Measurements from ENCODE around the gene TOX4.
A peak's percentile ranks its signal among the peaks of the same experiment; 100 is the strongest.

TOX4 gene

GRCh38 chr14:21510735-21511657 is 34.0 kb downstream of the TOX4 start, which contains the start of gene METTL3:
Gene METTL3 (minus strand): TSS chr14:21511340. CDS start chr14:21511223, 117 bp downstream.
- H3K9me3 ChIP-seq (ENCODE audit: low read length), result no peaks in the 10 kb centered on the region
- peaks cover 19% of the 10 kb centered on the region for H3K4me1 ChIP-seq (ENCODE audit: insufficient read depth, low read length)
- H3K36me3 ChIP-seq (ENCODE audit: insufficient read depth, low read length), result peaks cover 22% of the 10 kb centered on the region
- H3K4me3 ChIP-seq (ENCODE audit: low read length), result peak within 1 kb of the TSS; percentile 79
- no peaks in the 10 kb centered on the region for H3K27me3 ChIP-seq (ENCODE audit: insufficient read depth, low read length)
- H2AFZ ChIP-seq (ENCODE audit: low read depth, low read length), result peak within 1 kb of the TSS; percentile 66

GRCh38 chr14:21514341-21514740 is 37.3 kb downstream of the TOX4 start:
- H3K4me3 ChIP-seq (ENCODE audit: low read length), result no peak overlapping the region
- peaks cover 23% of the 10 kb centered on the region for H3K4me1 ChIP-seq (ENCODE audit: insufficient read depth, low read length)
- peaks cover 2% of the 10 kb centered on the region for H3K36me3 ChIP-seq (ENCODE audit: insufficient read depth, low read length)
- no peaks in the 10 kb centered on the region for H3K27me3 ChIP-seq (ENCODE audit: insufficient read depth, low read length)
- no peaks in the 10 kb centered on the region for H3K9me3 ChIP-seq (ENCODE audit: low read length)
- H2AFZ ChIP-seq (ENCODE audit: low read depth, low read length), result peak overlapping the region; percentile 64

- Histone ChIP-seq H3K36me3 (ENCODE audit: insufficient read depth, low read length) (peaks cover 35% of the 10 kb centered on the region), H3K4me3 (ENCODE audit: low read length) (no peak overlapping the region), H3K4me1 (ENCODE audit: insufficient read depth, low read length) (peaks cover 16% of the 10 kb centered on the region), H3K27me3 (ENCODE audit: insufficient read depth, low read length) (no peaks in the 10 kb centered on the region), H3K9me3 (ENCODE audit: low read length) (peaks cover 2% of the 10 kb centered on the region), H2AFZ (ENCODE audit: low read depth, low read length) (no peak overlapping the region)
These were observed 41.7 kb downstream of the TOX4 start for GRCh38 chr14:21518725-21519124.

- H3K4me1 ChIP-seq (ENCODE audit: insufficient read depth, low read length), result peaks cover 15% of the 10 kb centered on the region
- H3K4me3 ChIP-seq (ENCODE audit: low read length), result no peak overlapping the region
- no peak overlapping the region for H2AFZ ChIP-seq (ENCODE audit: low read depth, low read length)
- H3K9me3 ChIP-seq (ENCODE audit: low read length), result peaks cover 2% of the 10 kb centered on the region
- H3K36me3 ChIP-seq (ENCODE audit: insufficient read depth, low read length), result peaks cover 52% of the 10 kb centered on the region
- H3K27me3 ChIP-seq (ENCODE audit: insufficient read depth, low read length), result no peaks in the 10 kb centered on the region
These were observed 43.8 kb downstream of the TOX4 start for GRCh38 chr14:21520767-21521166.

- Histone ChIP-seq H3K4me3 (ENCODE audit: low read length) (no peak overlapping the region), H3K36me3 (ENCODE audit: insufficient read depth, low read length) (peaks cover 52% of the 10 kb centered on the region)
These were observed 44.5 kb downstream of the TOX4 start for GRCh38 chr14:21521501-21521900.

GRCh38 chr14:21523203-21523602 is 46.2 kb downstream of the TOX4 start:
- H2AFZ ChIP-seq (ENCODE audit: low read depth, low read length), result no peak overlapping the region
- H3K36me3 ChIP-seq (ENCODE audit: insufficient read depth, low read length), result peaks cover 52% of the 10 kb centered on the region
- H3K4me3 ChIP-seq (ENCODE audit: low read length), result no peak overlapping the region
- H3K27me3 ChIP-seq (ENCODE audit: insufficient read depth, low read length), result no peaks in the 10 kb centered on the region
- peaks cover 2% of the 10 kb centered on the region for H3K9me3 ChIP-seq (ENCODE audit: low read length)
- peaks cover 32% of the 10 kb centered on the region for H3K4me1 ChIP-seq (ENCODE audit: insufficient read depth, low read length)

More at GRCh38 chr14:21521501-21521900, 44.5 kb downstream of the TOX4 start:
- Histone ChIP-seq H2AFZ (ENCODE audit: low read depth, low read length) (no peak overlapping the region), H3K4me1 (ENCODE audit: insufficient read depth, low read length) (peaks cover 18% of the 10 kb centered on the region), H3K9me3 (ENCODE audit: low read length) (peaks cover 2% of the 10 kb centered on the region), H3K27me3 (ENCODE audit: insufficient read depth, low read length) (no peaks in the 10 kb centered on the region)

GRCh38 chr14:21524575-21525490 is 47.8 kb downstream of the TOX4 start:
- Histone ChIP-seq H3K9me3 (ENCODE audit: low read length) (peaks cover 2% of the 10 kb centered on the region), H3K4me1 (ENCODE audit: insufficient read depth, low read length) (peaks cover 35% of the 10 kb centered on the region), H2AFZ (ENCODE audit: low read depth, low read length) (no peak overlapping the region), H3K4me3 (ENCODE audit: low read length) (peak overlapping the region; percentile 89), H3K36me3 (ENCODE audit: insufficient read depth, low read length) (peaks cover 58% of the 10 kb centered on the region), H3K27me3 (ENCODE audit: insufficient read depth, low read length) (no peaks in the 10 kb centered on the region)

GRCh38 chr14:21525571-21525961 is 48.6 kb downstream of the TOX4 start:
- H3K36me3 ChIP-seq (ENCODE audit: insufficient read depth, low read length), result peaks cover 54% of the 10 kb centered on the region
- H2AFZ ChIP-seq (ENCODE audit: low read depth, low read length), result no peak overlapping the region
- peaks cover 2% of the 10 kb centered on the region for H3K9me3 ChIP-seq (ENCODE audit: low read length)
- peak overlapping the region; percentile 89 for H3K4me3 ChIP-seq (ENCODE audit: low read length)
- no peaks in the 10 kb centered on the region for H3K27me3 ChIP-seq (ENCODE audit: insufficient read depth, low read length)
- peaks cover 35% of the 10 kb centered on the region for H3K4me1 ChIP-seq (ENCODE audit: insufficient read depth, low read length)

GRCh38 chr14:21525962-21526671 is 49.1 kb downstream of the TOX4 start, which contains the start of gene SALL2:
Gene SALL2 (minus strand): TSS chr14:21526346. CDS start chr14:21526127, 219 bp downstream.
- Histone ChIP-seq H3K4me1 (ENCODE audit: insufficient read depth, low read length) (peaks cover 35% of the 10 kb centered on the region), H3K27me3 (ENCODE audit: insufficient read depth, low read length) (no peaks in the 10 kb centered on the region), H3K9me3 (ENCODE audit: low read length) (peaks cover 2% of the 10 kb centered on the region), H3K4me3 (ENCODE audit: low read length) (peak within 1 kb of the TSS; percentile 89), H3K36me3 (ENCODE audit: insufficient read depth, low read length) (peaks cover 49% of the 10 kb centered on the region), H2AFZ (ENCODE audit: low read depth, low read length) (peak within 1 kb of the TSS; percentile 36)

GRCh38 chr14:21526672-21527317 is 49.8 kb downstream of the TOX4 start:
- H3K36me3 ChIP-seq (ENCODE audit: insufficient read depth, low read length), result peaks cover 42% of the 10 kb centered on the region

GRCh38 chr14:21527318-21527679 is 50.3 kb downstream of the TOX4 start:
- Histone ChIP-seq H3K4me3 (ENCODE audit: low read length) (peak overlapping the region; percentile 89), H3K9me3 (ENCODE audit: low read length) (no peaks in the 10 kb centered on the region), H3K4me1 (ENCODE audit: insufficient read depth, low read length) (peaks cover 31% of the 10 kb centered on the region), H2AFZ (ENCODE audit: low read depth, low read length) (no peak overlapping the region), H3K36me3 (ENCODE audit: insufficient read depth, low read length) (peaks cover 37% of the 10 kb centered on the region), H3K27me3 (ENCODE audit: insufficient read depth, low read length) (no peaks in the 10 kb centered on the region)

More at GRCh38 chr14:21526672-21527317, 49.8 kb downstream of the TOX4 start:
- peaks cover 2% of the 10 kb centered on the region for H3K9me3 ChIP-seq (ENCODE audit: low read length)
- peaks cover 34% of the 10 kb centered on the region for H3K4me1 ChIP-seq (ENCODE audit: insufficient read depth, low read length)
- peak overlapping the region; percentile 89 for H3K4me3 ChIP-seq (ENCODE audit: low read length)
- H3K27me3 ChIP-seq (ENCODE audit: insufficient read depth, low read length), result no peaks in the 10 kb centered on the region
- H2AFZ ChIP-seq (ENCODE audit: low read depth, low read length), result peak overlapping the region; percentile 36
